ENCODE data around the gene KCNN3.

GRCh38 chr1:154818911-154819310 is 51.2 kb downstream of the KCNN3 start:
- no peak for TF ChIP-seq CTCF (IDR thresholded peaks at IDR 0.05)
- no peak for TF ChIP-seq ZFX (IDR thresholded peaks at IDR 0.05; ENCODE audit: borderline replicate concordance)
